ENCODE measurements around the gene AADACL4. TPM values are rescaled to one million over a fixed set of nuclear protein-coding genes. Genes with fewer than 3 reads are reported as not detected.
A peak's percentile ranks its signal among the peaks of the same experiment; 100 is the strongest.
"Not testable (repeated sequence)": the region's sequence is repeated elsewhere in the genome, so short reads cannot be mapped to it uniquely, and the experiment has no call there.

Gene AADACL4
- polyA plus RNA-seq, 5 donors: 0.09 to 0.15 TPM; not detected in 3

DNA sequence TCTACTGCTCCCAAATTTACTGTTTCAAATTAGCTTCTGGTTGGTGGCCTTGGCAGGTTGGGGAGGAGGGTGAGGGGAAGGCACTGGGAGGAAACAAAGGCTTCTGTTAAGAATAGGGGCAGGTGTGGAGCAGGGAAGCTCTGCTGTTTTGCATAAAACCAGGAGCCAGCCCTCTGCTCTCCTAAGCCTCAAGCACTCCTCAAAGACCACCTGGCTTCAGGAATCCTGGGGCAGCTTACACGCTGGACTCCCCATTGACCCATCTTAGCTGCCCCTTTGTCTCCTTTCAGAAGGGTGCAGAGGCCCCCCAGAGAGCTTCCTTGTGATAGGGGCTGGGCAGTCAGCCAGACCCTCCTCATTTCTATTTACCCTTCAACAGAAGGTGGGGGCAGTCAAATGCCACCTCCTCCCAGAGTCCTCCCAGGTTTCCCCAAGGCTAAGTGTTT is 14.4 kb upstream of the AADACL4 start:
- DNase-seq: no peak

DNA sequence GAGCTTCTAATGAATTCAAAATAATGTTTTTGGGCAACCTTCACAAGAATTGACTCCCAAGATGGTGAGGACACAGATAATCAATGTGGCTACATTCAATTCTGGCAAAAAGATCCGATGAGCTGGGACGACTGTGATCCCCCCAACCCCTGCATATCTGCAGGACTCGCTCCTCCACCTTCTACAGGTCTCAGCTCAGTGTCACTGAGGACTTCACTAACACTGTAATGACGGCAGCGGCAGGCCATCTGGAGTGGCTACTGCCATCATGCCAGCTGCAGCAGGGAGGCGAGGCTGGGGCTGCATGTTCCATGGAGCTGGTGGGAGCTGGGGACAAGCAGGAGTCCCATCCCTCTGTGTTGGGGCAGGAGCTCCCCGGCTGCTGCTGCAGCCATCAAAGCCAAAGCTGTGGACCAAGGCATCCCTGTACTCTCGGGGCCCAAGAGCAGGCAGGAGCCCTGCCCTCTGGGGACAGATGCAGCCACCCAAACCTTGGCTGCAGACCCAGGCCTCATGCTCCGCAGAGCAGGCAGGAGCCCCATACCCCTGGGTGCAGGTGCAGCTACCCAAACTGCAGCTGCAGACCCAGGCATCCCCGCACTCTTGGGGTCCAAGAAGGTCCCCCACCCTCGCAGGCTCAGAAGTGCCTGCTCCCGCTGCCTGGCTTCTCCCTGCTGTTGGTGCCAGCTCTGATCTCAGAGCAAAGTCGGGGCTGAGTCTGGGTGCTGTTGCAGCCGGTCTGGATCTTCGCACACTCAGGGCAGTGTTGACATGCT is 13.7 kb upstream of the AADACL4 start:
- DNase-seq: no peak

DNA sequence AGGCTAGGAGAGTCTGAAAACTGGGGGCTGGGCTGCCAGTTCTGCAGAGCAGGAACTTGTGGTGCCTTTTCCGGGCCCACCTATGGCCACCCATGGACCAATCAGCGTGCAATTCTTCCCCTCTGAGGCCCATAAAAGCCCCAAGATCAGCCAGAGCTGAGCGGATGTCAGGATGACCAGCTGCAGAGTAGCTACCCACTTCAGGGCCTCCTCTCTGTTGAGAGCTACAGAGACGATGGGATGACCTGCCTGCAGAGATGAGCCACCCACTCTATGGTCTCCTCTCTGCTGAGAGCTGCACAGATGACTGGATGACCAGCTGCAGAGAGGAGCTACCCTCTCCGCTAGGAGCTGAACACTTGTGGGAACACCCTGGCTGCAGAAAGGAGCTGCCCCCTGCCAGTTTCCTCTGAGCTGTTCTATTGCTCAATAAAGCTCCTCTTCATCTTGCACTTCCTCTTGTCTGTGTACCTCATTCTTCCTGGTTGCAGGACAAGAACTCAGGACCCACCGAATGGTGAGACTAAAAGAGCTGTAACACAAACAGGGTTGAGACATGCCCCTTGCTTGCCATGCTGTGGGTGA is 12.8 kb upstream of the AADACL4 start:
- no peak for DNase-seq

DNA sequence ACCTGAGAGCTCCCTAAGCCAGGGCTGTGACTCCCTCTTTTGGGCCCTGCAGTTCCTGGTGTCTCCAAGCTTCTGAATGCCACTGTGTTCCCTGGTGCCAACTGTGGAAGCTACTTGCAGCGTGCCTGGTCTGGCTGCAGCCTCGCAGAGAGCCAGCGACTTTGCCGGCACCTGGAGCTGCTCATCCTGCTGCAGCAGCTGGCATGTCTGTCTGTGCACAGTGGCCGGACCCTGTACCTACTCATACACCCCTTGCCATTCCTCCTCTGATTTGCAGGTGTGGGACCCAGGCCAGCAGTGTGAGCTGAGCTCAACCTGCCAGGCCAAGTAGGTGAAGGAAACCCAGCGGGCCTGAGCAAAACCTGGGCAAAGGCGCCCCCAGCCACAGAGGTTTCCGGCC is 12.3 kb upstream of the AADACL4 start:
- DNase-seq: no peak

DNA sequence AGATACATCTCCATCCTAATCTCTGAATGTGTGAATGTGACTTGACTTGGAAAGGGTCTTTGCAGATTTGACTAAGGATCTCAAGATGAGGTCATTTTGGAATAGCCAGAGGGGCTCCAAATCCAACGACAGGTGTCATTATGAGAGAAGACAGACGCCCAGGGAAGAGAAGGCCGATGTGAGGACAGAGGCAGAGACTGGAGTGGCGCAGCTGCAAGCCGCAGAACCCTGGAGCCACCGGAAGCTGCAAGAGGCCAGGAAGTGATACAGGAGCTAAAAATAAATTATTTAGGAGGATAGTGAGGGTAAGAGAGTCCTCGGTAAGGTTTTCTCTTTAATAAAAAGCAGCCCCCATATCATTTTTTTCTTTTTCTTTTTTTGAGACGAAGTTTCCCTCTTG is 9.7 kb upstream of the AADACL4 start:
- DNase-seq: no peak

DNA sequence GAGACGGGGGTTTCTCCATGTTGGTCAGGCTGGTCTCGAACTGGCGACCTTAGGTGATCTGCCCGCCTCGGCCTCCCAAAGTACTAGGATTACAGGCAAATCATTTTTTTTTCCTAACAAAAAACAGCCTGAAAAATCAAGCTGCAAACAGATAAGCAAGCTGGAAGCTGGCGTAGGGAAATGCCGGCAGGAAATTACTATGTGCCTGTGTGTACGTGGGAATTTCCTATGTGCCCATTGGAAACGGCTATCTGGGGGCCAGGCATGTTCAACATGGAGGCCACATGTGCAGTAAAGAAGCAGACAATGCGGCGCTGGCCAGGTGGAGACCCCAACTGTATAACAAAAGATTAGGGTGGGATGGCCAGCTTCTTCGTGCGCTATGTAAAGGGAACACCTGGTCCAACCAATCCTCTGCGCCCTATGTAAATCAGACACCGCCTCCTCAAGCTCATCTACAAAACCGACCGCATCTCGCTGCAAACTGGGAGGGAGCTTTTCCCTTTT is 9.1 kb upstream of the AADACL4 start:
- no peak for DNase-seq

DNA sequence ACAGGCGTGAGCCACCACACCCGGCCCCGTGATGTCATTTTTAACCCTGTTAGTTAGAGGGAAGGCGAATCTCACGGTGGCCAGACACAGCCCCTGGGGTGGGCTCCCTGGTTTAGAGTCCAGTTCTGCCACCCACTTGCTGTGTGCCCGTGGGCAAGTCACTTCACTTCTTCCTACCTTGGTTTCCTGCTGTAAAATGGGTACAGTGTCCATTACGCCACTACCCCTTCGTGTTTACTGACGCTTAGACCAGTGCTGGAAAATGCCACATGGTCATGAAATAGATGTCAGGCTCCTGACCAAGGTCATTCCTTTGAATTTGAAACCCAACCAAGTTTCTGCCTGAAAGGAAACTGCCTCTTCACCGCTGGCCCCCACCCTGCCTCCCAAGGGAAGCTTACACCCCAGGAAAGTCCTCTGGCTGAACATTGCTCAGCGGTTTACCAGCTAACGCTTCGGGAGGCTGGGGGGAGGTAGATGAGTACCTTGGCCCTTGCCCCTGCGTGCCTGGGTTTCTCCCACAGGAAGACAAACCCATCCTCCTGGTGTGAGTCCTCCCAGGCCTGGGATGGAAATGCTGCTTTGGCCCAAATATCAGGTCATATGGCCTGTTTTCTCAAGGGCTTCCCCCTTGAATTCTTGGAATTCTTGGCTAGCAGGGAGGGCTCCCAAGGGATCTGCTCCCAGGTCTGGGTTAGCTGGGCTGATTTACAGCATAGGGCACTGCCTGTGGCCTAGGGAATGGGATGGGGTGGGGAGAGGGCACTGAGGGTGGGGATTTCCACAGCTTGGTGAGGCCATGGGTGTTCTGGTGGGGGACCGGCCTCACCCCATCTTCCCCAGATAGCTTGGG is 7.6 kb upstream of the AADACL4 start:
- no peak for DNase-seq

DNA sequence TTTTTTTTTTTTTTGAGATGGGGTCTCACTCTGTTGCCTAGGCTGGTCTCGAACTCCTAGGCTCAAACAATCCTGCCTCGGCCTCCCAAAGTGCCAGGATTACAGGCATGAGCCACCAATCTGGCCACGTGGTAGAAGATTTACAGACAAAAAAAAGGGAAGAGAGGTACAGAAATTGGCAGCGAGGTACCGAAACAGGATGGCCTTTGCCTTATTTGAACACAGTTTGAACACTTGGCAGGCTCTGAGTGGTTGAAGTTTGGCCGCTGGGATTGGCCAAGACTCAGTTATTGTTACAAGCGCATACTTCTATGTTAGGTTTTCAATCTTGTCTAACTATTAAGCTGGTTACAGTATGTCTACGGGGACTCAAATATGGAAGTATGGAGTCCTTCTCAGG is 6.2 kb upstream of the AADACL4 start:
- DNase-seq: no peak

DNA sequence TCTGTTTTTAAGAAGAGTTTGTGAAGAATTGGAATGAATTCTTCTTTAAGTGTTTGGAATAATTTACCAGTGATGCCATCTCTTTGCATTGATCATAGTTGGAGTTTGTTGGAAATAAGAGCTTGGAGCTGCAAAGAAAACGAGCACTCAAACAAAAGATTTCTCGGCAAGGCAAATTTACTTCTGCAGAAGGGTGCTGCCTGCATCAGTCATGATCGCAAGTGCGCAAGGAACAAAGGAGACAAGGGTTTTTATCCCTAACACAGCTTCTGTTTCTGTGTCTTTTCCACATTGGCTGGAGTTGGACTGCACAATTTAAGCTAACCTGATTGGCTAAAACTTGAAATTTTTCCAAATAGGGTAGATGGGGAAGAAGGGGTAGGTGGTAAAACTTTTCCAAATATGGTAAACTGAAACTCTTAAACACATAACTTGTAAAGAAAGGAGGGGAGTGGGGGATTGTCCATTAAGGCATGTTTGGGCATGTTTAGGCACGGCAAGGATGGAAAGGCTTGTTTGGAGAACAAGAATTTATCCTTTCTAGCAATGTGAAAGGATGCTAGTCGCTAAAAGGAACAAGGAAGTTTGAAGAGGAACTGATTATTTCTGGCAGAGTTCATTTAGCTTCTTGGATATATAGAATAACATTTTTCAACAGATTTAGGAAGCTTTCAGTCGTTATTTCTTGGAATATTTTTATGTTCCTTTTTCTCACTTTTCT is 3.5 kb upstream of the AADACL4 start:
- DNase-seq: no peak

DNA sequence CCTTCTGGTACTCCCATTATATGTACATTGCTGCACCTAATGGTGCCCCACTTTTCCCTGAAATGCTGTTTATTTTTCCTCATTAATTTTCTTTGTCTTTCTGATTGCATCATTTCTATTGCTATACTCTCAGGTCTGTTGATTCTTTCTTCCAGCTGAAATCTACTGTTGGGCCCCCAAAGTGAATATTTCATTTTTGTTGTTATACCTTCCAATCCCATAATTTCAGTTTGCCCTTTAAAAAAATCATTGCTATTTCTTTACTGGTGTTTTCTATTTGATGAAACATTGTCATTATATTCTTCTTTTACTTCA is 3.0 kb upstream of the AADACL4 start:
- DNase-seq: no peak

DNA sequence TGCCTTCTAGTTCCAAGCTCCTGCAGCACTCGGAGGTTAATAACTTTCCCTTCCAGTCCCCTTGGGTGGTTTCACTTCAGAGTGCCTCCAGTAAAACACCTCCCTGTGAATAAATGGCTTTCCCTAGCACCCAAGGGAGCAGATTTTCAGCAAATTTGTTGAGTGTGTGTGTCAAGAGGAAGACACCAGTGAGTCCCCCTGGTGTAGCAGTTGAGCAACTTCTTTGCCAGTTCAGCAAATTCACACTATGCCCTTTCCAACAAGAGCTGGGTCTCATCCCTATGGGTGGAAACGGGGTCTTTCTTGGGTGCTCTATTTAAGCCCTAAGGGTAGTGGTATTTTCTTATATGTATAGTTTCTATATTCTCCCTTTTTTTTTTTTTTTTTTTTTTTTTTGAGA is 806 bp upstream of the AADACL4 start:
- DNase-seq: no peak

DNA sequence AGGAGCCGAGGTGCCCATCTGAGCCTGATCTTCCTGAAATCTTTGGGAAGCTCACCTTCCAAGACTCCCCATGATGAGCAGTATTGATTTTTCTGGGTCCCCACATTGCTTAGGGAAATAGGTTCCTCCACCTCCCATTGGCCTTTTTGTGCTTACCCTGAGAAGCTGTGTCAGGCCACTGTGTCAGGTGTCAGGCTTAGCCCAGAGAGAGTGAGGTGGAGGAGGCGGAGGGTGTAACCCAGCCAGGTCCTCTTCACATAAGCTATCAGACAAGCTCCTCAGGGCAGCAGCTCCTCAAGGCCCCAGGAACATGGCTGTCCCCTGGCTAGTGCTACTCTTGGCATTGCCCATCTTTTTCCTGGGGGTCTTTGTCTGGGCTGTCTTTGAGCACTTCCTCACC is 352 bp downstream of the AADACL4 start:
- DNase-seq: no peak

DNA sequence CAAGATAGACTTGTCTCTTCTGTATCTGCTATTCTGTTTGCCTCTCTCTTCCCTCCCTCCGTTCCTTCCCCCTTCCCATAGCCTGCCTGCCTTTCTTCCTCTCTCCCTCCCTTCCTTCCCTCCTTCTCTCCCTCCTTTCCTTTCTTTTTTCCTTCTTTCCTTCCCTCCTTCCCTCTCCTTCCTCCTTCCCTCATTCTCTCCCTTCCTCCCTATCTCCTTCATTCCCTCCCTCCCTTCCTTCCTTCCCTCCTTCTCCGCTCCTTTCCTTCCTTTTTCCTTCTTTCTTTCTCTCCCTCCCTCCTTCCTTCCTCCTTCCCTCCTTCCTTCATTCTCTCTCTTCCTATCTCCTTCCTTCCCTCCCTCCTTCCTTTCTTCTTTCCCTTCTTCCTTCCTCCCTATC is 944 bp downstream of the AADACL4 start:
- DNase-seq: no peak

DNA sequence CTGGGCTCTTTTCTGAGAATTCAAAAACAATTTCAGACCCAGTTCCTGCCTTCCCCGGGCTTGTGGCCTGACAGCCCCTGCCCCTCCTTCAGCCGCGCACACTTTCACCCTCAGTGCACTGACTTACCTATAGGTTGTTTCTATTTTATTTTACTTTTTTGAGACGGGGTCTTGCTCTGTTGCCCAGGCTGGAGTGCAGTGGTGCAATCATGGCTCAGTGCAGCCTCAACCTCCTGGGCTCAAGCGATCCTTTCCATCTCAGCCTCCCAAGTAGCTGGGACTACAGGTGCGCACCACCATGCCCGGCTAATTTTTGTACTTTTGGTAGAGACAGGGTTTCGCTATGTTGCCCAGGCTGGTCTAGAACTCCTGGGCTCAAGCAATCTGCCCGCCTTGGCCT is 1.5 kb downstream of the AADACL4 start:
- DNase-seq: not testable (repeated sequence)

DNA sequence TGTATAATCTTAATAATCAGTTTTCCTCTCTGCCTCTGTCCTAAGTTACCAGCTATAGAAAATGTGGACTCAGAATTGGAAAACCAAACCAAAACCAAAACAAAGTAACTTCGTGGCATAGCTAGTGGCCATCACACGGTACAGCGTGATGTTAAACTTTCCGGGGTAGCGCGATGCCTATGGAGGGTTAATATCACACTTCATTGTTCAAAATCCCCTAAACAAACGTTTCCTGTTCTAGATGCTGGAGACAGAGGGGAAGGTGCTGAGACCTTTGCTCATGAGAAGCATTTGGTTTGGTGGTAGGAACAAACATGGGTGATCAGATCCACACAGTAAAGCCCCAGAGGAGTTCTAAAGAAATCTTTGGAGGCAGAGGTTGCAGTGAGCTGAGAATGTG is 4.9 kb downstream of the AADACL4 start:
- DNase-seq: no peak

DNA sequence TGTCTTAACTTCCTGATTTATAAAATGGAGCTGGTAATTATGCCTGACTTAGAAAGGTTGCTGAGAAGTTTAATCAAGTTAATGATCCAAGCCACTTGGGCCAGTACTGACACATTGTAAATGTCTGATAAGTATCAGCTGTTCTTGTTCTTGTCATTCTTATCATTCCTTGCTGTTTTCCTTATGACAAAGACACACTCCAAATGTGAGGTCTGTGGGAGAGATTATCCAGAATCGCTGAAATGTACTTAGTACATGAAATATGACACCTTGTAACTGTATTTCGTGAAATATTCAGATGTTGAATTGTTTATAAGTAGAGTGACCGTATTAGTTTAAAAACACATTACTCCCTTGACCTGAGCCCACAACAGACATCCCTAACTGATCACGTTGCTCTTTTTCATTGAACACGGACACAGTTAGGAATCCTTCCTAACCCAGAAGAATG is 6.1 kb downstream of the AADACL4 start:
- DNase-seq: peak; percentile 32 to 35

DNA sequence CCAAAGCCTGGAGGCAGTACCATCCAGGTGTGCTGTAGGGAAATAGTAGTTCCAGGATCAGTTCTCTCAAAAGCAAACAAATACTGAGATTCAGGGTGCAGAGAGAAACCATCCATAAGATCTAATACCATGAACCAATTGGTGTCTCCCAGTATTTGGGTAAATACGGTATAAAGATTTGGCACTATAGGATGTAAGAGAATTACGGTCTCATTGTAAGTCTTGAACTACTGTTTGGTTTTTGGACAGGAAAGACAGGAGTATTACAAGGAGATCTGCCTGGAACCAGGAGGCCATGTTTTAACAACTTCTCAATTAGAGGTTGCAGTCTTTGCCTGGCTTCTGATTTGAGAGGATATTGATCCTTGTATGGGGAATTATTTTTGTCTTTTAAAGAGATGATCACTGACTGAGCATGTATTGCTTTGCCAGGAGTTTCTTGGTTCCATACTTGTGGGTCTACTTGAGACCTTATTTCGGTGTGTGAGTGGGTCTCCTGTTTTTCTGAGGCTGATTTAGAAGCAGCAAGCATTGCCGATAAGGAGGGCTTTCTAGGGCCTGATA is 10.2 kb downstream of the AADACL4 start:
- no peak for DNase-seq

DNA sequence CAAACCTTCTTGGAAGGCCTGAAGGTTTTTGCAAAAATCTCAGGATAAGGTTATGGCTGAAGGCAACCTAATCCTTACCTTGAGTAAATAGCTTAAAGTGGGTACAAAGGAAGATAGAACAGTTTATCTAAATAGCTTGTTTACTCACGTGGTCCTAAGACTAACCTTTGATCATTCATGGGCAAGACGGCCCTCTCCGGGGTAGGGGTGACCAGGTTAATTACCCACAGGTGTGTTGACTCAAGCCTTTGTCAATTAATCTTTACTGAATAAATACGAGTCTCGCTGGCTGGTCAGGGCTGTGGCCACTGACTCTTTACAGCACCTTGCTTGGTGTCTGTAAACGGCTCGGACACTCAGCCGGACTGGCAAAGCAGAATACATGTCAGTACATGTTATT is 10.8 kb downstream of the AADACL4 start:
- no peak for DNase-seq

DNA sequence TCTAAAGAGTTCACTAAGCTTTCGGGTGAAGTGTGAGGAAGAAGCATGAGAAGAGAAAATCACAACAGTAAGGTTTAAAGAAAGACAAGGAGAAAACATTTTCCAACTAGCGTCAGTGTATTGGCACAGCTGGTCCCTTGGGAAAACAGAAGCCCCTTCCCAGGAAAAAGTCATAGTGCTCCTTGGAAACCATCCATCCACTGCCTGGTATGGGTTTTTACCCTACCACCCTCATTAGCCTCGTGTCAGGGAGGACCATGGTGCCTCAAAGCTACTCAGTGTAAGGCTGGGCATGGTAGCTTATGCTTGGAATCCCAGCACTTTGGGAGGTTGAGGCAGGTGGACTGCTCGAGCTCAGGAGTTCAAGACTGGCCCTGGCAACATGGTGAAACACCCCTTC is 12.7 kb downstream of the AADACL4 start:
- DNase-seq: no peak

DNA sequence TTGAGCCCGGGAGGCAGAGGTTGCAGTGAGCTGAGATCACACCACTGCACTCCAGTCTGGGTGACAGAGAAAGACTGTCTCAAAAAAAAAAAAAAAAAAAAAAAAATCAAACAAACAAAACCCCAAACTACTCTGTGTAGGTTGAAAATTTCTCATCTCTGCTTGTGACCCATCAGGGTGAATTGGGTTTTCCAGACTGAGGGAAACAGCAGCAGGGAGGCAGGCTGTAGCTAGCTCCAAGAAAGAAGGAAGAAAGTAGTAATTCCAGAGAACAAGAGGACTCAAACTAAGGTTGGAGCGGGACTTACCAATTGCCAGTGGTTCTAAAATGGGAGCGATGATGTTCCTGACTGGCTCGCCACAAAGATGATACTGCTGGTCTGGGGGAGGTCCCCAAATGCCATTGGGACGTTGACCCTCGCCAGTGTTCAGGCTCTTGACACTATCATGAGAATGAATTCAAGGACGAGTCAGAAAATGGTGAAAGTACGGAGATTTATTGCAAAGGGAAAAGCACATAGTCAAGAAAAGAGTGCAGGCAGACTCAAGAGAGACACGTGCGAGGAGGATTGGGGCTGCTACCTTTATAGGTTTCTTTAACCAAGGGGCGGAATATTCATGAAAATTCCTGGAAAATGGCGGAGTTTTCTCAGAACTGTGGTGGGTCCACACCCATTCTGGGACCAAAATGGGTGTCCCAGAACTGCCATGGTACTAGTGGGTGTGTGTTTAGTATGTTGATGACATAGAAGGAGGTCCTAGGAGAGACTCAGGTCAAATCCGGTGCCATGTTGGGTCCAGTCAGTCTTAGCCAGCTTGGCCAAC is 13.4 kb downstream of the AADACL4 start:
- no peak for DNase-seq
